Measurements from ENCODE around the gene PLEKHO1.
"Not testable (repeated sequence)": the region's sequence is repeated elsewhere in the genome, so short reads cannot be mapped to it uniquely, and the experiment has no call there.

The PLEKHO1 gene

DNA sequence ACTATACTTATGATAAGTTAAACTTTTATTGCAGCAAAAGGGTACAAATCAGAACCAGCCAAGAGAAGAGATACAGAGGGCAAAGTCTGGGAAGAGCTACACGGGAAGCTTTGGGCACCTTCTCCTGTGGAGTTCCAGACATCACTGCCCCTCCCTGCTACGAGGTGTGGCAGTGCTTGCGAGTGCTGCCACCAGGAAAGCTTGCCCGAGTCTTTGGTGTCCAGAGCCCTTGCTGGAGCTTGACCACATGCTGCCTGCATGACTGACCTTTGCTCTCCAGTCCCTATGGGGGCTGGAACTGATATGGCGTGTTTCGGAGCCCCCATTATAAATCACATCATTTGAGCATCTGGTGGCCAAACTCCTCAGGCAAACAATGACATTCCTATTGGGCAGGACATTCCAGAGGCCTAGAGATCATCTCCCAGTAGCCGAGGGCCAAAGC is 23.4 kb downstream of the PLEKHO1 start:
- no peak for DNase-seq (ENCODE audit: low read depth)

DNA sequence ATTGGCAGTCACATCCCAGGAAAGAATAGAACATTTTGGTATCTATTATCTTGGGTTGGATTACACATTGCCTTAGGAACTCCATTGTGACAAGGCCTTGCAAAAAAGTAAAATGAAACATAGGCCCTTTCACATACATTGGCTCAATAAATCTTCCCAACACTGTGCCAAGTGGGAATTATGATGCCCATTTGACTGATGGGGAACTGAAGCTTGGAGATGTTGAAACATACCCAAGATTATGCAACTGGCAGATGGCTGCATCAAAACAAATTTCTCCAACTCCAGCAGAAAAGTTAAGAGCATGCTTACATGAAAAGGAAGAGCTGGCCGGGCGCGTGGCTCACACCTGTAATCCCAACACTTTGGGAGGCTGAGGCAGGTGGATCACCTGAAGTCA is 26.9 kb downstream of the PLEKHO1 start:
- no peak for DNase-seq (ENCODE audit: low read depth)

GRCh38 chr1:150178548-150178947 is 28.8 kb downstream of the PLEKHO1 start:
- DNase-seq (ENCODE audit: low read depth): no peak

DNA sequence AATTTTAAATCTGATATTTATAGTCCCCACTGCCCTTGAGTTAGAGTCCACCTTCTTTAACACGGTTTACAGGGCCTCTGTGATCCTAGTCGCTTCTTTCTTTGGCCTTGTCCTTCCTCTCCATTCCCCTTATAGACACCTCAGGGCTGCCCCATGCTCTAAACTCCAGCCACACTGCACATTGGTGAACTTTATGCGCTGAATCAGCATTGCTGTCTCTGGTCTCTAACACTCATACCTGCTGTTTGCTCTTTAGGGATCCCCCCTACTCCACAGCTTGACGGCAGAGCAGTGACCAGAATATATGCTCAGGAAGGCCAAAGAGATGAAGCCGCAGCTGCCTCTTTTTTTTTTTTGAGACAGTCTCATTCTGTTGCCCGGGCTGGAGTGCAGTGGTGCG is 30.2 kb downstream of the PLEKHO1 start:
- DNase-seq (ENCODE audit: low read depth): no peak

DNA sequence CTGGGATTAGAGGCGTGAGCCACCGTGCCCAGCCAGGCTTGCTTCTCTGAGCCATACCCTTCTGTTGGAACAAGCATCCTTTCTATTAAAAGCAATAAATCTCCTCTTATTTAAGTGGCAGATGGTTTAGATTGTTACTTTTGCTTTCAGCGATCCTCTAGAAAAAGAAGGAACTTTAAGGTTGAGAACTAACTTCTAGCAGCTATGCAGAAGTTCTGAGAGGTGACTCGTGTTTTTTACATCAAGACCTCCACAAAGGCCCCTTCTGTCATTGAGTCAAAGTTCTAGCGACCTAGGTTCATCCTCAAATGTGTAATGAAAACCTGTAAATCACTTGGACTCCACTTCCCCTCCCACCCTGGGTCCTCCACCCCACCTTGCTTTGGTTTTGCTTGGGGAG is 30.8 kb downstream of the PLEKHO1 start:
- DNase-seq (ENCODE audit: low read depth): no peak

- DNase-seq (ENCODE audit: low read depth): no peak
Observed at GRCh38 chr1:150182247-150182646, 32.5 kb downstream of the PLEKHO1 start.

DNA sequence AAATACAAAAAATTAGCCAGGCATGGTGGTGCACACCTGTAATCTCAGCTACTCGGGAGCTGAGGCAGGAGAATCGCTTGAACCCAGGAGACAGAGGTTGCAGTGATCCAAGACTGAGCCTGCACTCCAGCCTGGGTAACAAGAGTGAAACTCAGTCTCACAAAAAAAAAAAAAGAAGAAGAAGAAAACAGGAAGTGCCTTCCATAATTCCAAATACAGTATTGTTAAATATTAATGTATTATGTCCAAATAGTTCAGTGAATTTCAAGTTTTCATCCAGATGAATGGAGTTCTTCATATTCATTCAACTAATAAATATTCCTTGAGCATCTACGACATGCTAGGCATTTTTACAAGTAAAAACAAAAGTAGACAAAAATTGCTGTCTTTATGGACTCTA is 33.3 kb downstream of the PLEKHO1 start:
- no peak for DNase-seq (ENCODE audit: low read depth)

GRCh38 chr1:150185481-150185880 is 35.8 kb downstream of the PLEKHO1 start:
- DNase-seq (ENCODE audit: low read depth): no peak

GRCh38 chr1:150186438-150186788 is 36.7 kb downstream of the PLEKHO1 start:
- not testable (repeated sequence) for DNase-seq (ENCODE audit: low read depth)

DNA sequence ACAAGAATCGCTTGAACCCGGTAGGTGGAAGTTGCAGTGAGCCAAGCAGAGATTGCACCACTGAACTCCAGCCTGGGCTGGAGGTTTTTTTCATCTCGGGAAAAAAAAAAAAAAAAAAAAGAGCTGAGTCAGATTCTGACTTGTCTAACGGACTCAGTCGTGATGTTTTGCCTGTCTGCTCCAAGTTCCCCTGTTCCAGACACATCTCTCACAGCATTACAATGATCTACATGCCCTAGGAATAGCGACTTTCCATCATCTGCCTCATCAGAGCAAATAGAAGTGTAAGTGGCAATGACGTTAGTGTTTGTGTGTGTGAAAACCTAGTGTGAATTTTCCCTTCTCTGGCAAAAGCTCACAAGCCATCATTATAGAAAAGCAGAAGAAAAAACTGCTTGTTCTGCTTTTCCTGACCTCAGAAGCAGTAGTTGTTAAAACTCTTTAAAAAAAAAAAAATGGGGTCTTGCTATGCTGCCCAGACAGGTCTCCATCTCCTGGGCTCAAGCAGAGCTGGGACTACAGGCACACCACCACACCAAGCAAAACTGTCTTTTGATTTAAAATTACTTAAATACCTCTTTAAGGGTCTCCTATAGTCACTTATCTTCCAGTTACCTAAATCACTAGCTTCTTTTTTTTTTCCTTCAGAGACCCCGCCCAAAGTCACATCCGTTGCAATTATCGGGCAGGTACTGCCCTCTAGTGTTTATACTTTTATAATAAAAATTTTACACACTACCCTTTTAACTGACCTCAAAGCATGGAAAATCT is 37.3 kb downstream of the PLEKHO1 start:
- DNase-seq (ENCODE audit: low read depth): no peak

DNA sequence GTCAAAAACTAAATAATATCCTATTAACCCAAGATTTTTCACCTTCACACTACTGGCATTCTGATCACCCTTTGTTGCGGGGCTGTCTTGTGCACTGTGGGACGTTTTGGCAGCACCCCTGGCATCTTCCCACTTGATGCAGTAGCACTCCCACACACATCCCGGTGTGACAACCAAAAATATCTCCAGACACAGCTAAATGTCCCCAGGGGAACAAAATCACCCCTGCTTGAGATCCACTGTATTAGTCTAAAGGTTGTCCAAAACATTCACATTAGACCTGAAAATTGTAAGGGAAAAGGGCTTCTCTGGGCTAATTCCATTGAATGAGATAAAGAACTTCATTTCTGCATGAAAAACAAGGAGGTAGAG is 37.8 kb downstream of the PLEKHO1 start:
- no peak for DNase-seq (ENCODE audit: low read depth)

GRCh38 chr1:150192012-150192411 is 42.3 kb downstream of the PLEKHO1 start:
- DNase-seq (ENCODE audit: low read depth): no peak

DNA sequence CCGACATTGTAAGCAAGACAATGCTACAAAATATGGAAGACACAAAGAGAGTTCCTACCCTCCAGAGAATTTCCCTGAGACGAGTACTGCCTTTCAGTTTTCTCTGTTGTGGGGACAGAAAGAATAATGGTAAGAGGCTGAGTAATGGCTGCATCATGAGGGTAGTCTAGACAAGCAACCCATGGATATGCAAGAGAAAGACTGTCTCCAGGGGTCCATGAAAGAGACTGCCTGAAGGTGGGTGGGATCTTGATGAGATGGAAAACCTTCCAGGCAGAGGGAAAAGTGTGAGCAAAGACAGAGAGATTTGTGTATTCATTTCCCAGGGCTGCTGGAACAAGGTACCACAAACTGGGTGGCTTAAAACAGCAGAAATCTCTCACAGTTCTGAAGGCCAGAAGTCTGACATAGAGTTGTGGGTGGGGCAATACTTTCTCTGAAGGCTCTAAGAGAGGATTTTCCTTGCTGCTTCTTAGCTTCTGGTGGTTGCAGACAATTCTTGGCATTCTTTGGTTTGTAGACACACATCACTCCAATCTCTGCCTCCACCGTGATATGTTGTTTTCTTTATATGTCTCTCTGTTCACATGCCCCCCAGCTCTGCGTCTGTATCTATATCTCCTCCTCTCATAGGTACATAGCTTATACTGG is 44.8 kb downstream of the PLEKHO1 start:
- no peak for DNase-seq (ENCODE audit: low read depth)

GRCh38 chr1:150196417-150196816 is 46.7 kb downstream of the PLEKHO1 start:
- no peak for DNase-seq (ENCODE audit: low read depth)

DNA sequence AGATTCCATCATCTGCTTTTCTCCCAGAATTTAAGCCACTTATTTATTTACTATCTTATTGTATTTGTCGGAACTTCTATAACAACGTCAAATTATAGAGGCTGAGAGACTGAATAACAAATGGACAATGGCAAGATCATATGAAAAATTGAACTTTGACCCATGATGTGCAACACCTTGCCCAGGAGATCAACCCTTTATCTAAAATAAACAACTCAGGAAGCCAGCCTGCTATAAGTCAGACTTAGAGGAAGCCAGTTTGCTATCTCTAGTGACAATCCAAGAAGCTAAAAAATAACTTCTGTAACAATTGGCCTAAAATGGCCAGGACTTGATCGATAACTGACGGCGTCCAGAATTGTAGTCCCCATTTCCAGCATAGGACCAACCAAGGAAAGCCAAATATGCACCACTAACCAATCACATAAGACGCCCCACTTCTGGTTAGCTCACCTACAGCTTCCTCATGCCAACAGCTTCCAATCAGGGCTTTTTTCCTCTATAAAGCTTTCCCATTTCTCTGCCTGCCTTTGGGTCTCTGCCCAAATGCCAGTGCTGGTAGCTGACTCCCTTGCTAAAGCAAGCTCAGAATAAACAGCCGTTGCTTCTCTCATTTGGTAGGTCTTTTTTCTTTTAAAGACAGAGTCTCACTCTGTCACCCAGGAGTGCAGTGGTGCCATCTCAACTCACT is 57.7 kb downstream of the PLEKHO1 start:
- DNase-seq (ENCODE audit: low read depth): no peak

DNA sequence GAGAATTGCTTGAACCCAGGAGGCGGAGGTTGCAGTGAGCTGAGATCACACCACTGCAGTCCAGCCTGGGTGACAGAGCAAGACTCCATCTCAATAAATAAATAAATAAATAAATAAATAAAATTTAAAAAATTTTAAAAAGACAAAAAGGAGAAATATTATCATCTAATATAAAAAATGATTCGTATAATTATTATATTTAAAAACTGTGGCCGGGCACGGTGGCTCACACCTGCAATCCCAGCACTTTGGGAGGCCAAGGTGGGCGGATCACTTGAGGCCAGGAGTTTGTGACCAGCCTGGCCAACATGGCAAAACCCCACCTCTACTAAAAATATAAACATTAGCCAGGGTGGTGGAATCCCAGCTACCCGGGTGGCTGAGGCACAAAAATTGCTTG is 58.7 kb downstream of the PLEKHO1 start:
- DNase-seq (ENCODE audit: low read depth): not testable (repeated sequence)
